AG04450 (cell line): ENCODE data around the gene PSTPIP2. TPM values are rescaled to one million over a fixed set of nuclear protein-coding genes. Genes with fewer than 3 reads are reported as not detected.

ENCODE experiments used
- CTCF ChIA-PET: fragments of 300-600, 350-600 bp; formaldehyde crosslinking; extraction: SDS; loops from one replicate; lab custom pipeline; 2022; ENCODE audit warnings: antibody characterized with exemption, inconsistent platforms; lab: Charles Lee
- POLR2A ChIA-PET: fragments of 350-600 bp; formaldehyde crosslinking; extraction: SDS; loops from one replicate; lab custom pipeline; 2021; ENCODE audit warnings: antibody characterized with exemption, inconsistent platforms; lab: Yijun Ruan, JAX
- DNase-seq: peaks from one replicate; pipeline ENCODE4 v3.0.0-alpha.2; 2011; ENCODE audit warnings: low read depth, low spot score
- H3K27ac ChIP-seq: one replicate; pipeline ENCODE4 v1.5.1; 2012; ENCODE audit warnings: low read depth, low read length, control low read depth
- H3K27me3 ChIP-seq: one replicate; pipeline ENCODE4 v1.6.0; 2012; ENCODE audit warnings: low read length; ENCODE audit not compliant: control insufficient read depth, insufficient read depth
- H3K4me3 ChIP-seq: 2 replicates; pipeline ENCODE4 v1.5.1; 2011; ENCODE audit warnings: mild to moderate bottlenecking, low read depth, low read length, control low read depth
- H3K9me3 ChIP-seq: 2 replicates; pipeline ENCODE4 v1.5.1; 2012; ENCODE audit warnings: low read length; ENCODE audit not compliant: control insufficient read depth, insufficient read depth
- CTCF ChIP-seq: IDR thresholded peaks from 2 replicates; pipeline ENCODE4 v1.5.1; 2011; ENCODE audit warnings: low read depth, low read length, control low read depth, inconsistent platforms
- polyA plus RNA-seq: library from polyadenylated mRNA; depleted of rRNA; stranded (reverse); fragments of >200 nt; gene quantifications from 2 replicates; pipeline ENCODE4 v1.2.3, GENCODE V29; 2011

PSTPIP2 gene
- polyA plus RNA-seq, 1 experiment = 12.6 TPM

GRCh38 chr18:46037512-46038305 lies 34.4 kb downstream of the PSTPIP2 start:
- no peak overlapping the region for H3K27ac ChIP-seq
- TF ChIP-seq CTCF = no peak
- H3K27me3 ChIP-seq = no peaks in the 10 kb centered on the region
- no peak for DNase-seq
- ChIA-PET CTCF (no interaction called here), POLR2A (no interaction called here)
- no peaks in the 10 kb centered on the region for H3K9me3 ChIP-seq
- no peak overlapping the region for H3K4me3 ChIP-seq

DNA sequence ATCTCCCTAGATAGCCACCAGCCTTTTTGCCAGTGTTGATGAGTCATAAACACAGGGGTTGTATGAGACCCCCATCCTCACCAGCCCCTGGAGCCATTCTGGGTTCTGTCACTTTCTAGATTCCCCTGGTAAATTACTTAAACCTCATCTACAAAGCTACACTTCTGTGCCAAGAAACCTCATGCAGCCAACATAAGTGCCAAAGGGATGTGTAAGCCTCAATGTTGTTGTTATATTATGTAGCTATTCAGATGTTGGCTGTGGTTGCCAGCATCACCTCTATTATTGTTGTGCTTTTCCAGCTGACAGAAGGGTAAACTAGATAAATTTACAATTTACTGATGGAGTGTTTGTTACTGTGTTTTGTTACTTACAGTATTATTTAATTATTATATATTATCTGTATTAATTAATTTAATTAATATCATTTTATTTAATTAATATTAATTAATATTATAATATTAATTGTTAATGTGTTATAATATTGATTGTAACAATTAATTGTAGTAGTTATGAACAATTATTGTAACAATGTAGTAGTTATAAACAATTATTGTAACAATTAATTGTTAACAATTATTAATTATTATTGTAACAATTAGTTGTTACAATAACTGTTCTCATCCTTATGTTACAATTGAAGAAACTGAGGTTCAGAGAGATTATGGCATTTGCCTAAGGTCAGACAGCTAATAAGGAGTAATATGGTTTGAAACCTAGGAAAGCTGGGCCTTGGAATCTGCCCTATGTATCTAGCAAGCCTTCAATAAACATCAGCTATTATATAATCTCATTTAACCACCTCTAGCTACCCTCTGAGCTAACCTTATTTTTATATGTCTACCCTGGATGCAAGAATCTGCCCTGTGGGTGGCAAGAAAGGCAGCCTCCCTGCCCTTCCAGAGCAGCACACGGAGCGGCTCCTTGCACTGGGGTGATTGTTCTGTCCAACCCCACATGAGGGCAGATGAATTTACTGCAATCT lies 36.1 kb downstream of the PSTPIP2 start:
- POLR2A ChIA-PET = no interaction called here
- no peaks in the 10 kb centered on the region for H3K27me3 ChIP-seq
- TF ChIP-seq CTCF = no peak
- no peaks in the 10 kb centered on the region for H3K9me3 ChIP-seq
- DNase-seq = no peak
- H3K27ac ChIP-seq = no peak overlapping the region
- H3K4me3 ChIP-seq = no peak overlapping the region
- CTCF ChIA-PET = interaction anchor here (0.6 kb wide), 2 partner anchors 59 to 466 kb away, joined by 3 to 4 read pairs; no protein-coding TSS in a partner anchor

DNA sequence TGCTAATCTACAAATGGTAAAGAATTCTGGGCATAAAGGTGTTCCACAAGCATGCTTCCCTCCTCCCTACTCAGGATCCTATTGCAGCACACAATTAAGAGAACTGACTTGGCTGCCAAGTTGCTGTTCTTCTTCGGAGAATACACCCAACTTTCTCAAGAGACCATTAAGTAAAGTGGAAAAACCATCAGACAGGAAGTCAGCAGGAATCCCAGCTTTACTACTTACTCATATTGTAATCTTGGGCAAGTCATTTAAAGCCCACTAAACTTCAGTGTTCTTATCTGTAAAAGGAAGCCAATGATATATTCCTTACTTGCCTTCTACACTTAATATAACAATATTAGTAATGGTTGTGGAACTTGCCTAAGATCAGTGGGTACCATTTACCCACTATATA lies 37.8 kb downstream of the PSTPIP2 start:
- TF ChIP-seq CTCF = no peak
- Histone ChIP-seq H3K27ac (no peak overlapping the region), H3K4me3 (no peak overlapping the region), H3K9me3 (no peaks in the 10 kb centered on the region), H3K27me3 (no peaks in the 10 kb centered on the region)
- ChIA-PET CTCF (interaction anchor here (0.8 to 1.3 kb wide), 2 partner anchors 40 to 60 kb away, joined by 3 to 4 read pairs; no protein-coding TSS in a partner anchor), POLR2A (no interaction called here)
- no peak for DNase-seq

- CTCF ChIA-PET = no interaction called here
Observed at GRCh38 chr18:46031741-46032140, 40.3 kb downstream of the PSTPIP2 start.

More at GRCh38 chr18:46031741-46032140, 40.3 kb downstream of the PSTPIP2 start:
- no peaks in the 10 kb centered on the region for H3K27me3 ChIP-seq
- no peak overlapping the region for H3K4me3 ChIP-seq
- H3K27ac ChIP-seq = no peak overlapping the region
- DNase-seq = no peak
- POLR2A ChIA-PET = no interaction called here
- no peaks in the 10 kb centered on the region for H3K9me3 ChIP-seq
- no peak for TF ChIP-seq CTCF
